Fibroblast of lung (primary cell): ENCODE data around the gene PTGR1. TPM values are rescaled to one million over a fixed set of nuclear protein-coding genes. Genes with fewer than 3 reads are reported as not detected.

Experiments used
- DNase-seq, 2 donors: peaks; one replicate each; pipeline versions ENCODE4 v3.0.0 to v3.0.0-alpha.2; 2010; ENCODE audit warnings: low read depth in 2 of 2
- H2AFZ ChIP-seq: 2 replicates; pipeline ENCODE4 v1.5.1; 2012; ENCODE audit warnings: low read length, control low read depth, inconsistent platforms
- H3K27ac ChIP-seq: 2 replicates; pipeline ENCODE4 v1.5.1; 2011; ENCODE audit warnings: low read length, control low read depth; ENCODE audit not compliant: insufficient read depth
- H3K27me3 ChIP-seq: 2 replicates; pipeline ENCODE4 v1.5.1; 2011; ENCODE audit warnings: mild to moderate bottlenecking, low read length; ENCODE audit not compliant: control insufficient read depth, insufficient read depth
- H3K36me3 ChIP-seq: 2 replicates; pipeline ENCODE4 v1.5.1; 2011; ENCODE audit warnings: low read length; ENCODE audit not compliant: control insufficient read depth, insufficient read depth
- H3K4me1 ChIP-seq: 2 replicates; pipeline ENCODE4 v1.5.1; 2011; ENCODE audit warnings: low read length; ENCODE audit not compliant: control insufficient read depth, insufficient read depth; ENCODE audit errors: extremely low read depth
- H3K4me2 ChIP-seq: 2 replicates; pipeline ENCODE4 v1.5.1; 2011; ENCODE audit warnings: low read length, control low read depth; ENCODE audit not compliant: insufficient read depth; ENCODE audit errors: extremely low read depth
- H3K4me3 ChIP-seq, 4 experiments: fragments of 200-600 bp in 1 of 4; sonication (generic) in 1 of 4; replicated peaks in 1 of 4; 2 replicates each; pipeline ENCODE4 v1.5.1; 2011 to 2016; ENCODE audit warnings: low read length in 4 of 4, low read depth in 3 of 4, mild to moderate bottlenecking in 3 of 4, control low read depth in 2 of 4, inconsistent platforms in 1 of 4, mixed read lengths in 1 of 4; ENCODE audit not compliant: insufficient read depth in 1 of 4; ENCODE audit errors: control extremely low read depth in 1 of 4
- H3K79me2 ChIP-seq: 2 replicates; pipeline ENCODE4 v1.5.1; 2012; ENCODE audit warnings: mild to moderate bottlenecking, low read length, inconsistent platforms; ENCODE audit not compliant: control insufficient read depth, insufficient read depth
- H3K9ac ChIP-seq: 2 replicates; pipeline ENCODE4 v1.5.1; 2011; ENCODE audit warnings: mild to moderate bottlenecking, low read length, control low read depth; ENCODE audit not compliant: insufficient read depth
- H3K9me3 ChIP-seq: 2 replicates; pipeline ENCODE4 v1.5.1; 2012; ENCODE audit warnings: low read depth, low read length; ENCODE audit not compliant: control insufficient read depth, insufficient read depth
- H4K20me1 ChIP-seq: 2 replicates; pipeline ENCODE4 v1.5.1; 2011; ENCODE audit warnings: low read length; ENCODE audit not compliant: control insufficient read depth, insufficient read depth; ENCODE audit errors: extremely low read depth
- EZH2 ChIP-seq: IDR thresholded peaks from 2 replicates; pipeline ENCODE4 v1.5.1; 2012; ENCODE audit warnings: low read length, control low read depth, mild to moderate bottlenecking; ENCODE audit errors: missing control alignments
- polyA plus RNA-seq, 2 donors: library from polyadenylated mRNA; depleted of rRNA in 1 of 2; stranded (reverse) in 1 of 2; unstranded in 1 of 2; fragments of >200 nt; gene quantifications; 2 replicates each; pipeline ENCODE4 v1.2.1, GENCODE V29; 2011 to 2012; ENCODE audit warnings: missing spikeins in 1 of 2
- total RNA-seq: library from RNA; depleted of rRNA; stranded (reverse); fragments of >200 nt; gene quantifications from 2 replicates; pipeline ENCODE4 v1.2.1, GENCODE V29; 2014
- TF ChIP-seq, protein P1 (sequence below), 2 donors: IDR thresholded peaks in 1 of 2; conservative IDR thresholded peaks in 1 of 2; 1 replicate in 1 of 2; 2 replicates in 1 of 2; pipeline ENCODE4 v1.5.1; 2011 to 2012; ENCODE audit warnings: low read length in 2 of 2, control low read depth in 1 of 2, inconsistent platforms in 1 of 2, low read depth in 1 of 2, mild to moderate bottlenecking in 1 of 2

Gene PTGR1
- total and polyA plus RNA-seq, 2 donors (not counting 1 experiment from before 2014, with no cell fraction given): 126 to 137 TPM

DNA sequence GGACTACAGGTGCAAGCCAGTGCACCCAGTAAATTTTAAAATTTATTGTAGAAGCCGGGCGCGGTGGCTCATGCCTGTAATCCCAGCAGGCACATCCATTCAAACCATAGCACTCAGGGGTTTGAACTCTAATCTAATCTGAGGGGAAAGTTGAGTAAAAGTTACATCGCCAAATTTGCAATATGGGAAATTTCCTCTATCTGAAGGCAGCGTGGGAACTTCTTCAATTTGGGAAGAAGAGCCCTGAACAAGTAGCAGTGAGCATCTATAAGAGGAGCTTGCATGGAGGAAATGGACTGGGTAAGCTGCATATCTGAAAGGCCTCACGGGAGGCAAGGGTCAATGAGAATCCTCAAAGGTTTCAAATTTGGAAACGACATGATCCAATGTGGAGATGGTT is 29.0 kb upstream of the PTGR1 start:
- Histone ChIP-seq H3K36me3 (no peaks in the 10 kb centered on the region), H2AFZ (no peak overlapping the region), H3K4me1 (peaks cover 2% of the 10 kb centered on the region), H4K20me1 (no peaks in the 10 kb centered on the region), H3K9me3 (no peaks in the 10 kb centered on the region), H3K4me3 (no peak overlapping the region), H3K27ac (no peak overlapping the region), H3K79me2 (peaks cover 22% of the 10 kb centered on the region), H3K9ac (no peak overlapping the region), H3K27me3 (no peaks in the 10 kb centered on the region), H3K4me2 (no peak overlapping the region)
- no peak for DNase-seq
- TF ChIP-seq EZH2: no peak
- TF ChIP-seq, protein P1, sequence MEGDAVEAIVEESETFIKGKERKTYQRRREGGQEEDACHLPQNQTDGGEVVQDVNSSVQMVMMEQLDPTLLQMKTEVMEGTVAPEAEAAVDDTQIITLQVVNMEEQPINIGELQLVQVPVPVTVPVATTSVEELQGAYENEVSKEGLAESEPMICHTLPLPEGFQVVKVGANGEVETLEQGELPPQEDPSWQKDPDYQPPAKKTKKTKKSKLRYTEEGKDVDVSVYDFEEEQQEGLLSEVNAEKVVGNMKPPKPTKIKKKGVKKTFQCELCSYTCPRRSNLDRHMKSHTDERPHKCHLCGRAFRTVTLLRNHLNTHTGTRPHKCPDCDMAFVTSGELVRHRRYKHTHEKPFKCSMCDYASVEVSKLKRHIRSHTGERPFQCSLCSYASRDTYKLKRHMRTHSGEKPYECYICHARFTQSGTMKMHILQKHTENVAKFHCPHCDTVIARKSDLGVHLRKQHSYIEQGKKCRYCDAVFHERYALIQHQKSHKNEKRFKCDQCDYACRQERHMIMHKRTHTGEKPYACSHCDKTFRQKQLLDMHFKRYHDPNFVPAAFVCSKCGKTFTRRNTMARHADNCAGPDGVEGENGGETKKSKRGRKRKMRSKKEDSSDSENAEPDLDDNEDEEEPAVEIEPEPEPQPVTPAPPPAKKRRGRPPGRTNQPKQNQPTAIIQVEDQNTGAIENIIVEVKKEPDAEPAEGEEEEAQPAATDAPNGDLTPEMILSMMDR (conservative IDR thresholded peaks at IDR 0.05 in 1 of 2, IDR thresholded peaks at IDR 0.05 in 1 of 2; ENCODE audit: low read depth in 1 of 2, low read length in 2 of 2): no peak

DNA sequence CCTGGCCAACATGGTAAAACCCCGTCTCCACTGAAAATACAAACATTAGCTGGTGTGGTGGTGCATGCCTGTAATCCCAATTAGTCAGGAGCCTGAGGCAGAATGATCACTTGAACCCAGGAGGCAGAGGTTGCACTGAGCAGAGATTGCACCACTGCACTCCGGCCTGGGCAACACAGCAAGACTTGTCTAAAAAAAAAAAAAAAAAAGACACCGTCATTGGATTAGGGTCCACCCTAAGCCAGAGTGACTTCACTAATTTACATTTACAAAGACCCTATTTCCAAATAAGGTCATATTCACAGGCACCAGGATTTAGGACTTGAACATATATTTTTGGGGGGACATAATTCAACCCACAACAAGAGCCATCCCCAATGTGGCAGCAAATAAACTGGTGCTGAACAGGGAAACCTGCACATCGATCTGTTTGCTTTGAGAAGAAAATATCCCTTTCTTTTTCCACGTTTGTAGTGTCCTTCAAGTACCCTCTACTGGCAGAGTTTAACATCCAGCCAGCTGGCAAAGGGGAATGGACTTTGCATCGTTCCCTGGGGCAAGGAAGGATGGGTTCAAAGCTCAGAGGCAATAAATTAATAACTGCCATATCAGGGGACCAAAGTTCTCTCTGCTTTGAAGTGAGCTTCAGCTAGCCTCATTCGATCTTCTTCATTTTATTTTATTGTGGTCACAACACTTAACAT is 28.0 kb upstream of the PTGR1 start:
- Histone ChIP-seq H2AFZ (no peak overlapping the region), H3K4me1 (peaks cover 5% of the 10 kb centered on the region), H3K27me3 (no peaks in the 10 kb centered on the region), H3K9ac (no peak overlapping the region), H3K4me2 (no peak overlapping the region), H3K27ac (no peak overlapping the region), H3K36me3 (no peaks in the 10 kb centered on the region), H3K79me2 (peaks cover 12% of the 10 kb centered on the region), H3K9me3 (no peaks in the 10 kb centered on the region), H4K20me1 (no peaks in the 10 kb centered on the region), H3K4me3 (no peak overlapping the region)
- DNase-seq: no peak
- TF ChIP-seq, protein P1 (conservative IDR thresholded peaks at IDR 0.05 in 1 of 2, IDR thresholded peaks at IDR 0.05 in 1 of 2; ENCODE audit: low read depth in 1 of 2, low read length in 2 of 2): no peak
- TF ChIP-seq EZH2: no peak

DNA sequence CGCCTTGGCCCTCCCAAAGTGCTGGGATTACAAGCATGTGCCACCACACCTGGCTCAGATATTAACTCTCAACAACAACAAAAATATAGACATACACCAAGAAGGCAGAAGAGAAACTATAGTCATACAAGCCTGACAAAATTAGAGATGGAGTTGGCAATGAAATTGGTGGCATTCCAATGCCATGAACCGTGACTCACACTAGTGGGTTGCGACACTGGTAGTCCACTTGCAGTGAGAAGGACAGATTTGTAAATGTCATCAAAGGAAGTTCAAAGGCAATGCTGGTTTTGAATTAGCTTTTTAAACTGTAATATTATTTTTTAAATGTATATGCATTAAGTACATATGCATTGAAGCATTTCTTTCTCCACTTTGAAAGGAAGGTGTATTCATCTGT is 23.2 kb upstream of the PTGR1 start:
- H3K4me3 ChIP-seq: no peak overlapping the region
- peak; percentile 69 to 93 for DNase-seq
- no peak overlapping the region for H2AFZ ChIP-seq
- no peaks in the 10 kb centered on the region for H3K79me2 ChIP-seq
- no peak overlapping the region for H3K9ac ChIP-seq
- H3K4me2 ChIP-seq: no peak overlapping the region
- no peaks in the 10 kb centered on the region for H3K36me3 ChIP-seq
- H3K27me3 ChIP-seq: no peaks in the 10 kb centered on the region
- no peaks in the 10 kb centered on the region for H3K9me3 ChIP-seq
- TF ChIP-seq, protein P1 (conservative IDR thresholded peaks at IDR 0.05 in 1 of 2, IDR thresholded peaks at IDR 0.05 in 1 of 2; ENCODE audit: low read depth in 1 of 2, low read length in 2 of 2): no peak
- H4K20me1 ChIP-seq: no peaks in the 10 kb centered on the region
- no peak overlapping the region for H3K27ac ChIP-seq
- H3K4me1 ChIP-seq: peaks cover 5% of the 10 kb centered on the region
